ENCODE results near the gene MTFMT.

- TF ChIP-seq GATA2 (IDR thresholded peaks at IDR 0.05; ENCODE audit: low read depth, low read length): no peak
- no peak for TF ChIP-seq GATA3 (IDR thresholded peaks at IDR 0.05; ENCODE audit: low read depth, low read length)
Measured at GRCh38 chr15:64961013-64961412, 68.4 kb downstream of the MTFMT start.
